GM18951 (cell line): ENCODE data around the gene ARIH1.
"Not testable (repeated sequence)": the region's sequence is repeated elsewhere in the genome, so short reads cannot be mapped to it uniquely, and the experiment has no call there.

Experiments
- POLR2A ChIP-seq: IDR thresholded peaks from 4 replicates; pipeline ENCODE4 v1.6.1; 2011; ENCODE audit warnings: mild to moderate bottlenecking; ENCODE audit not compliant: insufficient read length, insufficient read depth; ENCODE audit errors: extremely low read depth
- in situ Hi-C: fragments of 300-500 bp; cut with MboI; formaldehyde crosslinking; loops from one replicate; pipeline ENCODE4 v1.12.0; 2022; ENCODE audit warnings: low sequenced_read_pairs, mixed read lengths, inconsistent platforms; ENCODE audit not compliant: unreplicated experiment

The ARIH1 gene

DNA sequence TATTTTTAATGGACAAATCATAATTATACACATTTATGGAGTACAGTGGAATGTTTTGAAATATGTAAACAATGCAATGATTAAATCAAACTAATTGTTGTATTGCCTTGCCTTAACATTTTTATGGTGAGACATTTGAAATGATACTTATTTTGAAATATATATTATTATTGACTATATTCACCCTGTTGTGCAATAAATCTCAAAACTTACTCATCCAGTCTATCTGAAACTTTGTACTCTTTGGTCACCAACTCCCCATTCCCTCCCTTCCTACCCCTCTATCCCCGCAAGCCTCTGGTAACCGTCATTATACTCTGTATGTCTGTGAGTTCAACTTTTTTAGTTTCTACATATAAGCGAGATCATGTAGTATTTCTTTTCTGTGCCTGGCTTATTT lies 105.7 kb downstream of the ARIH1 start:
- in situ Hi-C loops, result no loop called here
- TF ChIP-seq POLR2A, result no peak

DNA sequence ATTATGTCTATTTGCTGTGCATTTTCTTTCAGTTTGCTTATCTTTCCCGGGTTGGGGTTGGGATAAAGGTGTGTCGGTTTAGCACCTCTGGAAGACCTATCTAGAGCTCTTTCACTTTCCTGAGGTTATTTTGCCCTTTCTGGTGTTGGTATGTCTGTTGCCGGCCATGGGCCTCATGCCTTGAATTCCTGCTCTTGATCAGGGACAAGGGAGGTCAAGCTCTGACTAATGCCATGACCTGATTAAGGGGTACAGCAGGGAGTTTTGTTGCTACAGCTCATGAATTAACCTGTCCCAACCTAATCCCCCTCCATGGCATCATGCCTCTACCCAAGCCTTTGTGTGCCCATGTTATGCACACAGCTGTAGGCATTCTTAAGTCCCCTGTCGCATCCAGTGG lies 109.9 kb downstream of the ARIH1 start:
- in situ Hi-C loops, result no loop called here
- TF ChIP-seq POLR2A, result no peak

GRCh38 chr15:72585025-72585424 lies 110.9 kb downstream of the ARIH1 start:
- in situ Hi-C loops, result no loop called here
- no peak for TF ChIP-seq POLR2A

- TF ChIP-seq POLR2A, result no peak
- in situ Hi-C loops, result no loop called here
Observed at GRCh38 chr15:72585476-72586058, 111.4 kb downstream of the ARIH1 start.

GRCh38 chr15:72588096-72588495 lies 114.0 kb downstream of the ARIH1 start:
- in situ Hi-C loops, result no loop called here
- TF ChIP-seq POLR2A, result no peak

- TF ChIP-seq POLR2A, result no peak
- in situ Hi-C loops, result no loop called here
Observed at GRCh38 chr15:72590427-72590826, 116.3 kb downstream of the ARIH1 start.

DNA sequence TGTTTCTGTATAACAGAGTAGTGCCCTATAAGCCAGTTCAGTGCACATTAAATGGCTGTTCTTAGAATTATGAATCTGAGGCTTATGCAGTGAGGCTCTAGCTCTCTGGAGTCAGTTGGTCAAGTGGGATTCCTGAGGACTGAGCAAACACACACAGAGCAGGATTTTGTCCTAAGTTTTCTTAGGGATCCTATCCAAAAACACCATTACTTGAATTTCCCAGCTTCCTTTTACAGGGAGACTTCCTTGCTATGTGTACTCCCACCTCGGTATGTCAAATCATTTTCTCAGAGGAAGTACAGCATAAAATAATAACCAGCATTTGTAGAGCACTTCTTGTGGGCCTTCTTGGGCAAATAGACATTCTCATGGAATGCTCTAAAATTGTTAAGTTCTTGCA lies 117.2 kb downstream of the ARIH1 start:
- in situ Hi-C loops, result no loop called here
- no peak for TF ChIP-seq POLR2A

DNA sequence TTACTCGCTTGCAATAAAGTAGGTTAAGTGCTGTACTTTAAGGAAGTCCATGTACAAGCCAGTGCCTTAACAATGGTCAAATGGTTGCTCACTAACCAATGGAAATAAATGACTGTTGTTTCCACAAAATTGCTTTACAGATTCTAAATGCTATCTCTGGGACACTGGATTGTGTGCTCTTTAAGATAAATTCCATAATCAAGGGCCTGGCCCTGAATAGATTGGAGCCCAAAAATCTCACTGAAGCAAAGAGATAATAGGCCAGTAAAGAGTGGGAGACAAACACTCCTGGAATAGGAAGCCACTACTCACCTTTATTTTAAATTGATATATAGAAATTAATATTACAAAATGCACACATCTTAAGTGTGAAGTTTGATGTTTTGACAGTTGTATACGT lies 118.0 kb downstream of the ARIH1 start:
- TF ChIP-seq POLR2A, result no peak
- in situ Hi-C loops, result no loop called here

GRCh38 chr15:72592676-72593075 lies 118.5 kb downstream of the ARIH1 start:
- TF ChIP-seq POLR2A, result no peak
- in situ Hi-C loops, result no loop called here

GRCh38 chr15:72593838-72594237 lies 119.7 kb downstream of the ARIH1 start:
- TF ChIP-seq POLR2A, result no peak
- in situ Hi-C loops, result no loop called here

DNA sequence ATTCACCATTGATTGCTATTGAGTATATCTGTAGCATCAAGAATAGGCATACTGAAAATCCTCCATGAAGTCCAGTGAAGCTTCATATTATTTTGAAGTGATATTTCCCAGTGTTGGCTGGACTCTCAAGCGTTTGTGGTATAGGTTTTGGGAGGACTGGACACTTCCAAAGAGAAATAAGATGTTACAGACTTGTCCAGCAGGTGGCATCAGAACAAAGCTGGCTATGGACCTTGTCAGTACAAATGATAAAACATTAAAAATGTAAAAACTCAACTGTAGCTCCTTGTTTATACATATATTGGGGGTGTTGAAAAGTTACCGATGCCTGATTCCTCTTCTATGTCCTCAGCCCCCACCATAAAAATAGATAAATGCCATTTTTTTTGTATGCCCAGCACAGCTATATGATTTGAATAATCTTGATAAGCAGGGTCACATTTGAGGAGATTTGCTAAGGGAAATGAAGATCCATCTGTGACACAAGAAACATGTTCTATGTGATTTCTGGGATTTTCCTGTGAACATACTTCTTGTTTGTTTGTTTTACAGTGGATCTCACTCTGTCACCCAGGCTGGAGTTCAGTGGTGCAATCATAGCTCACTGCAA lies 125.8 kb downstream of the ARIH1 start:
- in situ Hi-C loops, result no loop called here
- no peak for TF ChIP-seq POLR2A

GRCh38 chr15:72604794-72605193 lies 130.7 kb downstream of the ARIH1 start:
- TF ChIP-seq POLR2A, result no peak
- in situ Hi-C loops, result no loop called here

DNA sequence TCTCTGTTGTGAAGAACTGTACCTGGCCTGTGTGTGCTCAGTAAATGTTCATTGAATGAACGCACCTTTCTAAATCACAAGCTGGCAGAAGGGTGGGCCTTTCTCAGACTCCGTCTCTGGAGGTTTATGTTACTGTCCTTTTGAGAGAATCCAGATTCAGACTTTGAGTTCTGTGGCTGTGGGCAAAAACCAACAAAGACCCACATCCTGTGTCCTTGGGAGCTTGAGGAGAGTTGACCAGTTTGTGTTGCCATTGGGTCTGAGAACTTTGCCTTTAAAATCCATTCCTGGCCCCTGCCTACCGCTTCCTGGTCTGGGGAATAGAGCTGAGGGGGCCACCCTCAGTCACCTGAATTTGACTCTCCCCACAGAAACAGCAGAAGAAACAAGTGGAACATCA lies 134.0 kb downstream of the ARIH1 start:
- in situ Hi-C loops, result not testable (repeated sequence)

DNA sequence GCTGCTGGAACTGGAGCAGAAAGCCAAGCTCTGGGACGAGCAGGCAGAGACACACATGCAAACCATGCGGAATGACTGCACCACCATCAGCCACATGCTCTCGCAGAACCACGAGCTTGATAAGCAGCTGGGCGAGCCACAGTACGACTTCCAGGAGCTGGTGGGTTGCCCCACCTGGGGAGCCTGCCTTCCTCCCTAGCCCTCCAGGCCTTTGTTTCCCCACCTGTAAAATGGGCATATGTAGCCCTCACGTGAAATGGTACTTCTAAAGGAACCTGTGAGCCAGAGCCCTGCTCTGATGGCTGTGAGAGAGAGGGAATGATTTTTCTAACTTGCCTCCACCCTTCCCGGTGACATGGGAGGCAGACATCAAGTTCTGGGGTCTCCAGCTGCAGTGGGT lies 135.7 kb downstream of the ARIH1 start:
- in situ Hi-C loops, result no loop called here
- TF ChIP-seq POLR2A, result no peak

DNA sequence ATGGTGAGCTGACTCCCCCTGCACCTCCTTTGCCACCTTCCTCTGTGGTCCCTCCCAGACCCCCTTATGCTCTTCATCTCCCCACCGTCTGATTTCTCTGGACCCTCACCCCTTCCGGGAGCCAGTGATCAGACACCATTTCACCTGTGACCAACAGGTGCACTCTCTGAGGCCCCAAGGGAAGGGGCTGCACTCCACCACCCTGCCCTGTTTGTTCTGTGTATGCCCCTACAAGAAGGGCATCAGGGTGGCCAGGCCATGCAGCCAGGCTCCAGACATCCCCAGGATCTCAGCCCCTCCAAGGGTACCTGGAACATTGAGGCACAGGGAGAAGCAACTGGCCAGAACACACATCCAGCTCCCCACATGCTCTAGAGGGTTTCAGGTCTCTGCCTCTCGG lies 138.2 kb downstream of the ARIH1 start:
- in situ Hi-C loops, result not testable (repeated sequence)
